ENCODE data around the gene SERPINB12. TPM values are rescaled to one million over a fixed set of nuclear protein-coding genes. Genes with fewer than 3 reads are reported as not detected.
A peak's percentile ranks its signal among the peaks of the same experiment; 100 is the strongest.

Gene SERPINB12
- total and polyA plus RNA-seq, 5 donors: not detected

- Histone ChIP-seq H3K27me3 (ENCODE audit: control insufficient read depth, insufficient read depth) (no peaks in the 10 kb centered on the region), H3K4me1 (ENCODE audit: control insufficient read depth, insufficient read depth, low read length) (peaks cover 3% of the 10 kb centered on the region), H3K9me3 (ENCODE audit: control insufficient read depth, low read length) (no peaks in the 10 kb centered on the region), H3K4me3 (ENCODE audit: low read length) (no peak overlapping the region), H3K27ac (ENCODE audit: low read length) (no peak overlapping the region)
- ATAC-seq: no peak
- DNase-seq: no peak
- WGBS: 42% methylated on average over 1 of the region's 1 CpG
- intact Hi-C loops (cut with DNase I): no loop called here
Measured at GRCh38 chr18:63550068-63550467, 7.9 kb downstream of the SERPINB12 start.

DNA sequence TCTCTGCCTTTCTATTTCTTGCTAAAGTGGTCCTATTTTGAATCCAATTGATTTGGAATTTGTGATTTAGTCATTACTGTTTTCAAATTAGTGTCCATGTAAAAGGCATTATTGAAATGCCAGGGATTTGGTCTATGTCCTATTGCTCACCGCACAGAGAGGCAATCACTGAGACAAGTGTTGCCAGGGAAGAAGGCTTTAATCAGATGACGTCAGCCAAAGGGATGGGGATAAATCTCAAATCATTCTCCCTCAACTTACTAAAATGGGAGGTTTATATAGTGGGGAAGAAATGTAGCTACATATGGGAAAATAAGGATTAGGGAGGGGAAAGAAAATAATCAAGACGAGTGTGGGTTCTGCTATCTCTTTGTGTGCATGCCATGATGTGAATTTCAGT, 9.6 kb downstream of the SERPINB12 start:
- no peaks in the 10 kb centered on the region for H3K9me3 ChIP-seq (ENCODE audit: control insufficient read depth, low read length)
- ATAC-seq (no peak), DNase-seq (no peak)
- 81% methylated on average over 3 of the region's 3 CpGs for WGBS
- peaks cover 3% of the 10 kb centered on the region for H3K4me1 ChIP-seq (ENCODE audit: control insufficient read depth, insufficient read depth, low read length)
- intact Hi-C loops (cut with DNase I): no loop called here
- H3K27me3 ChIP-seq (ENCODE audit: control insufficient read depth, insufficient read depth): no peaks in the 10 kb centered on the region
- no peak overlapping the region for H3K4me3 ChIP-seq (ENCODE audit: low read length)
- no peak overlapping the region for H3K27ac ChIP-seq (ENCODE audit: low read length)

DNA sequence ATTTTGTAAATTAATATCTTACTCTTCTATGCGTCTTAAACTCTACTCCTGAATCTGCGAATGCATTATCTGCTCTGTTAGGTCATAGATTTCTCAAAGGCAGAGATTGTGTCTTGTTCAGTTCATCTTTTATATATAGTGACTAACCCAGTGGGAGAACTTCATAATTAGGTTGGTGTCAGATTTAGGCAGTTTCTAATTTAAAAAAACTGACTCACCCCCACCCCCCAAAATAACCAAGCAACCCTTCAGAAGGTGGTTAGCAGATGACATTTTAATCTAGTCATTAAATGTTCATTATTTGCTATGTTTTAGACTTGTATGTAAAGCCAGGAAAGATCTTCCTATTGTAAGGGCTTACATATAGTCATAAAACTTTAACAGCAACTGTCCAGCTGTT, 10.4 kb downstream of the SERPINB12 start:
- no peak overlapping the region for H3K27ac ChIP-seq (ENCODE audit: low read length)
- ATAC-seq (no peak), DNase-seq (no peak)
- no peaks in the 10 kb centered on the region for H3K27me3 ChIP-seq (ENCODE audit: control insufficient read depth, insufficient read depth)
- no peak overlapping the region for H3K4me3 ChIP-seq (ENCODE audit: low read length)
- intact Hi-C loops (cut with DNase I): no loop called here
- H3K4me1 ChIP-seq (ENCODE audit: control insufficient read depth, insufficient read depth, low read length): peaks cover 3% of the 10 kb centered on the region
- WGBS: 86% methylated on average over 2 of the region's 2 CpGs
- no peaks in the 10 kb centered on the region for H3K9me3 ChIP-seq (ENCODE audit: control insufficient read depth, low read length)

- no peak overlapping the region for H3K4me3 ChIP-seq (ENCODE audit: low read length)
- ATAC-seq (peak; percentile 82 to 92), DNase-seq (peak in 1 of 3 donors; percentile 41)
- H3K27ac ChIP-seq (ENCODE audit: low read length): no peak overlapping the region
- peaks cover 3% of the 10 kb centered on the region for H3K4me1 ChIP-seq (ENCODE audit: control insufficient read depth, insufficient read depth, low read length)
- WGBS: 6% methylated on average over 1 of the region's 1 CpG
- H3K9me3 ChIP-seq (ENCODE audit: control insufficient read depth, low read length): no peaks in the 10 kb centered on the region
- intact Hi-C loops (cut with DNase I): no loop called here
- no peaks in the 10 kb centered on the region for H3K27me3 ChIP-seq (ENCODE audit: control insufficient read depth, insufficient read depth)
Measured at GRCh38 chr18:63553081-63553480, 10.9 kb downstream of the SERPINB12 start.

GRCh38 chr18:63559567-63560491, 17.7 kb downstream of the SERPINB12 start:
- H3K4me1 ChIP-seq (ENCODE audit: control insufficient read depth, insufficient read depth, low read length): no peaks in the 10 kb centered on the region
- intact Hi-C loops (cut with DNase I): no loop called here
- no peaks in the 10 kb centered on the region for H3K27me3 ChIP-seq (ENCODE audit: control insufficient read depth, insufficient read depth)
- no peak overlapping the region for H3K4me3 ChIP-seq (ENCODE audit: low read length)
- 87% methylated on average over 9 of the region's 9 CpGs for WGBS
- no peaks in the 10 kb centered on the region for H3K9me3 ChIP-seq (ENCODE audit: control insufficient read depth, low read length)
- ATAC-seq: no peak
- DNase-seq: no peak
- no peak overlapping the region for H3K27ac ChIP-seq (ENCODE audit: low read length)

- WGBS: 93% methylated on average over 4 of the region's 4 CpGs
Measured at GRCh38 chr18:63562284-63562683, 20.1 kb downstream of the SERPINB12 start.

DNA sequence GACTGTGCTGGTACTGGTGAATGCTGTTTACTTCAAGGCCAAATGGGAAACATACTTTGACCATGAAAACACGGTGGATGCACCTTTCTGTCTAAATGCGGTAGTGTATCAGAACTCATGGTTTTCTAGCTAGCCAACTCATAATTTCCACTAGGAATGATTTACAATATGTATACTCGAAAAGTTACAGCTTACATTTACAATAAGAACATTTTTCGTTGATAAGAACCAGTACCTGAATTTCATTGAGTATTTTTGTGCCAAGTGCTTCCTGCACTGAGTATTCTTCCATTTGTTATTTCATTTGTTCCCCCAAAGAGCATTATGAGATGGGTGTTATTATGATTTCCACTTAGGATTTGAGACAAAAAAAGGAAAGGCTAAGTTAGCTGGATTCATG, 21.9 kb downstream of the SERPINB12 start:
- Histone ChIP-seq H3K4me3 (ENCODE audit: low read length) (no peak overlapping the region), H3K4me1 (ENCODE audit: control insufficient read depth, insufficient read depth, low read length) (no peaks in the 10 kb centered on the region), H3K27ac (ENCODE audit: low read length) (no peak overlapping the region), H3K27me3 (ENCODE audit: control insufficient read depth, insufficient read depth) (no peaks in the 10 kb centered on the region), H3K9me3 (ENCODE audit: control insufficient read depth, low read length) (no peaks in the 10 kb centered on the region)
- no peak for ATAC-seq
- WGBS: 89% methylated on average over 4 of the region's 4 CpGs
- no peak for DNase-seq
- intact Hi-C loops (cut with DNase I): no loop called here

More at GRCh38 chr18:63562284-63562683, 20.1 kb downstream of the SERPINB12 start:
- intact Hi-C loops (cut with DNase I): no loop called here
- no peaks in the 10 kb centered on the region for H3K9me3 ChIP-seq (ENCODE audit: control insufficient read depth, low read length)
- DNase-seq (no peak), ATAC-seq (no peak)
- H3K27me3 ChIP-seq (ENCODE audit: control insufficient read depth, insufficient read depth): no peaks in the 10 kb centered on the region
- no peaks in the 10 kb centered on the region for H3K4me1 ChIP-seq (ENCODE audit: control insufficient read depth, insufficient read depth, low read length)
- H3K4me3 ChIP-seq (ENCODE audit: low read length): no peak overlapping the region
- H3K27ac ChIP-seq (ENCODE audit: low read length): no peak overlapping the region

DNA sequence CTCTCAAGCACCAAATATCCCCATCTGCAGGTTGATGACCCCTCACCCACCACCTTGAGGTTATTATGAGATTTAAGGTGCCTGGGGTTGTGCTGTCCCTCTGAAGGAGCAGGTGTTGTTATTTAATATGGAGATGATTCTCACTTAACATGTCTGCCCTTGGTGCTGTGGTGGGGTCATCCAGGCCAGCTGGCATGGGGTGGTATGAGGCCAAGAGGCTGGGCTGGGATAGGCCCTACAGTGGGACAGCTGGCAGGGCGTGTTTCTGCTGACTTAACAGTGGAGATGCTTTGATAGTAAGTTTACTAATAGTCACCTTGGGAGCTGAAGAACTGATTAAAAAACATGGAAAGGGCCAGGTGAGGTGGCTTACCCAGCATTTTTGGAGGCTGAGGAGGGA, 22.4 kb downstream of the SERPINB12 start:
- ATAC-seq (no peak), DNase-seq (no peak)
- Histone ChIP-seq H3K27me3 (ENCODE audit: control insufficient read depth, insufficient read depth) (no peaks in the 10 kb centered on the region), H3K4me3 (ENCODE audit: low read length) (no peak overlapping the region), H3K9me3 (ENCODE audit: control insufficient read depth, low read length) (no peaks in the 10 kb centered on the region), H3K27ac (ENCODE audit: low read length) (no peak overlapping the region), H3K4me1 (ENCODE audit: control insufficient read depth, insufficient read depth, low read length) (no peaks in the 10 kb centered on the region)
- WGBS: 83% methylated on average over 1 of the region's 1 CpG
- intact Hi-C loops (cut with DNase I): no loop called here

DNA sequence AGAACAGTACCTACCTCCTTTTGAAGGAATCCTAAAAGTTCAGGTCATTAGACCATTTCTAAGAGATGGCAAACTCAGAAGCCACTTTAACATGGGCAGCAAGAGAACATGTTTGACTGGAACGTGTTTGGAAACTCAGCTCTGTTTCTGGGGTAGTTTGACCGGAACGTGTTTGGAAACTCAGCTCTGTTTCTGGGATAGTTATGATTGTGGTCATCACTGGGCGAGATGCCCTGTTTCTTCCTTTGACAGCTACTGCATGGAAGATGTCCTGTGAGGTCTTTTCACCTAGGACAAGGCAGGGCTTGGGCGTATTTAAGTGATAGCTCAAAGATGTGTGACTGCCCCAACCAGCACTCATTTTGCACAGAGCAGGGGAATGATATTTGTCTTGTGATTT, 25.1 kb downstream of the SERPINB12 start:
- Histone ChIP-seq H3K27me3 (ENCODE audit: control insufficient read depth, insufficient read depth) (no peaks in the 10 kb centered on the region), H3K27ac (ENCODE audit: low read length) (no peak overlapping the region), H3K4me1 (ENCODE audit: control insufficient read depth, insufficient read depth, low read length) (no peaks in the 10 kb centered on the region), H3K4me3 (ENCODE audit: low read length) (no peak overlapping the region), H3K9me3 (ENCODE audit: control insufficient read depth, low read length) (no peaks in the 10 kb centered on the region)
- intact Hi-C loops (cut with DNase I): no loop called here
- WGBS: 80% methylated on average over 5 of the region's 5 CpGs
- ATAC-seq (no peak), DNase-seq (no peak)

DNA sequence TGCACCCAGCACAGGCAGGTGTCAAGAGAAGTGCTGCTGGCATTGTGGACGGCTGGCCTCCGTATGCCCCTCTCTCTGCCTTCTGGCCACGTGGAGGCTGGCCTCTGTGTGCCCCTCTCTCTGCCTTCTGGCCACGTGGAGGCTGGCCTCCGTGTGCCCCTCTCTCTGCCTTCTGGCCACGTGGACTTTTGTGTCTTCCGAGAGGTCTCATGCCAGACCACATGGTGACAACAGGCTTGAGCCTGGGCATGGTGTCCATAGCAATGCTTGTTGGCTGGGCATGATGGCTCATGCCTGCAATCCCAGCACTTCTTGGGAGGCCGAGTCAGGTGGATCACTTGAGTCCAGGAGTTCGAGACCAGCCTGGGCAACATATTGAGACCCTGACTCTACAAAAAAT, 25.7 kb downstream of the SERPINB12 start:
- no peaks in the 10 kb centered on the region for H3K27me3 ChIP-seq (ENCODE audit: control insufficient read depth, insufficient read depth)
- no peak overlapping the region for H3K4me3 ChIP-seq (ENCODE audit: low read length)
- 72% methylated on average over 9 of the region's 9 CpGs for WGBS
- intact Hi-C loops (cut with DNase I): no loop called here
- no peaks in the 10 kb centered on the region for H3K9me3 ChIP-seq (ENCODE audit: control insufficient read depth, low read length)
- no peaks in the 10 kb centered on the region for H3K4me1 ChIP-seq (ENCODE audit: control insufficient read depth, insufficient read depth, low read length)
- no peak overlapping the region for H3K27ac ChIP-seq (ENCODE audit: low read length)
- ATAC-seq: no peak
- no peak for DNase-seq

GRCh38 chr18:63570721-63571120, 28.6 kb downstream of the SERPINB12 start:
- DNase-seq: no peak
- WGBS: 67% methylated on average over 6 of the region's 6 CpGs
- Histone ChIP-seq H3K27me3 (ENCODE audit: control insufficient read depth, insufficient read depth) (no peaks in the 10 kb centered on the region), H3K4me3 (ENCODE audit: low read length) (no peak overlapping the region), H3K4me1 (ENCODE audit: control insufficient read depth, insufficient read depth, low read length) (no peaks in the 10 kb centered on the region), H3K9me3 (ENCODE audit: control insufficient read depth, low read length) (no peaks in the 10 kb centered on the region), H3K27ac (ENCODE audit: low read length) (no peak overlapping the region)
- intact Hi-C loops (cut with DNase I): loop anchor here in 2 of 4 donors (10.0 kb wide), 1 partner anchor 56 kb away; no protein-coding TSS in a partner anchor
- no peak for ATAC-seq
